DMS53 (cell line): Measurements from ENCODE around the gene CCDC88B.

Source experiments
- DNase-seq: peaks from one replicate; lab custom pipeline; 2025; lab: John Stamatoyannopoulos, UW

The CCDC88B gene

GRCh38 chr11:64359712-64360445, 19.9 kb downstream of the CCDC88B start:
- no peak for DNase-seq

- DNase-seq: no peak
Observed at GRCh38 chr11:64360448-64360921, 20.5 kb downstream of the CCDC88B start.

GRCh38 chr11:64361659-64362058, 21.7 kb downstream of the CCDC88B start:
- no peak for DNase-seq

- no peak for DNase-seq
Observed at GRCh38 chr11:64362339-64362738, 22.3 kb downstream of the CCDC88B start.

DNA sequence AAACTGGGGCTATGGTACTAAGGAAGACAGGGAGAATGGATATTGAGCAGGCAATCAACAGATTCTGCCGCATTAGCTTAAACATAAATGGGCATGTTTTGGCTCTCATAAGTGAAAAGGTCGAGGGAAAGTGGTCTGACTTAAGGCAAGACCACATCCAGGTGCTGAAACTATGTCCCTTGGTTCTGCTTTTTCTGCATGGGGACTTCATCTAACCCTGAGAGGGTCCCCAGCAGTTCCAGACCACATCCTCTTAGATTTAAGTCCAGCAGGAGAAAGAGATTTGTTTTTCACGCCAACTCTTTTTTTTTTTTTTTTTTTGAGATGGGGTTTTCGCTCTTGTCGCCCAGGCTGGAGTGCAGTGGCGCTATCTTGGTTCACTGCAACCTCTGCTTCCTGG, 24.4 kb downstream of the CCDC88B start:
- DNase-seq: no peak

GRCh38 chr11:64364911-64365310, 24.9 kb downstream of the CCDC88B start:
- no peak for DNase-seq

GRCh38 chr11:64366751-64367150, 26.7 kb downstream of the CCDC88B start:
- no peak for DNase-seq

DNA sequence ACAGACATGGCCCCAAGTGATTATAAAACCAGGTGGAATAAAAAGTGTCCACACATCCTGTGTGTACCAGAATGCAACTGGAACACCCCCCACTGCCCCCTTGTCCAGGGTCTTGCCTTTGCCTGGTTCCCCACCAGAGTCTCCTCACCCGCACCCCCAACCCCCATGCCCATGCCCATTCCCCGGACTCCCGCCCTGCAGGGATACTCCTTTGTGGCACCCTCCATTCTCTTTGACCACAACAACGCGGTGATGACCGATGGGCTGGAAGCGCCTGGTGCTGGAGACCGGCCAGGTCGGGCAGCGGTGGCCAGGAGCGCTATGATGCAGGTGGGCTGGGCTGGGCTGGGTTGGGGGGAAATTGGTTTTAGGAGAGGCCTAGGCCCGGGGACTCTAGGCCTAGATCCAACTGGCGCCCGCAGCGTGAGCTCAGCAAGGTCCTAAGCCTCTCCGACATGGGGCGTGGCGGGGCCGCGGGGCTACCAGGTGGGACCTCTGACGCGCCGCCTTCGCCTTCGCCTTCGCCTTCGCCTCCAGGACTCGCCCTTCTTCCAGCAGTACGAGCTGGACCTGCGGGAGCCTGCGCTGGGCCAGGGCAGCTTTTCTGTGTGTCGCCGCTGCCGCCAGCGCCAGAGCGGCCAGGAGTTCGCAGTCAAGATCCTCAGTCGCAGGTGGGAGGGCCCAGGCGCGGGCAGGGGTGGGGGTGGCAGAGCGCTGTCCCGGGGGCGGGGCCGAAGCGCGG, 28.1 kb downstream of the CCDC88B start:
- no peak for DNase-seq

DNA sequence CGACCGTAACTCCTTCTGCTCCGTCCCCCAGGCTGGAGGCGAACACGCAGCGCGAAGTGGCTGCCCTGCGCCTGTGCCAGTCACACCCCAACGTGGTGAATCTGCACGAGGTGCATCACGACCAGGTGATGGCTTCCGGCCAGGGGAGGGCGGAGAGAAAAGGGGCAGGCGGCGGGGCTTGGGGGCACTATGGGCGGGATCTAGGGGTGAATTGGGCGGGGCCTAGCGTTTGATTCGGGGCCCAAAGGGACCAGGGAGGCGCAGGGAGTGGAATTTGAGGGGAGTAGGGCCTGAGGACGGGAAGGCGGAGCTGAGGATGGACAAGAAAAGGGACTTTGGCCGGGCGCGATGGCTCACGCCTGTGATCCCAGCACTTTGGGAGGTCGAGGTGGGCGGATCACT, 28.7 kb downstream of the CCDC88B start:
- DNase-seq: no peak

DNA sequence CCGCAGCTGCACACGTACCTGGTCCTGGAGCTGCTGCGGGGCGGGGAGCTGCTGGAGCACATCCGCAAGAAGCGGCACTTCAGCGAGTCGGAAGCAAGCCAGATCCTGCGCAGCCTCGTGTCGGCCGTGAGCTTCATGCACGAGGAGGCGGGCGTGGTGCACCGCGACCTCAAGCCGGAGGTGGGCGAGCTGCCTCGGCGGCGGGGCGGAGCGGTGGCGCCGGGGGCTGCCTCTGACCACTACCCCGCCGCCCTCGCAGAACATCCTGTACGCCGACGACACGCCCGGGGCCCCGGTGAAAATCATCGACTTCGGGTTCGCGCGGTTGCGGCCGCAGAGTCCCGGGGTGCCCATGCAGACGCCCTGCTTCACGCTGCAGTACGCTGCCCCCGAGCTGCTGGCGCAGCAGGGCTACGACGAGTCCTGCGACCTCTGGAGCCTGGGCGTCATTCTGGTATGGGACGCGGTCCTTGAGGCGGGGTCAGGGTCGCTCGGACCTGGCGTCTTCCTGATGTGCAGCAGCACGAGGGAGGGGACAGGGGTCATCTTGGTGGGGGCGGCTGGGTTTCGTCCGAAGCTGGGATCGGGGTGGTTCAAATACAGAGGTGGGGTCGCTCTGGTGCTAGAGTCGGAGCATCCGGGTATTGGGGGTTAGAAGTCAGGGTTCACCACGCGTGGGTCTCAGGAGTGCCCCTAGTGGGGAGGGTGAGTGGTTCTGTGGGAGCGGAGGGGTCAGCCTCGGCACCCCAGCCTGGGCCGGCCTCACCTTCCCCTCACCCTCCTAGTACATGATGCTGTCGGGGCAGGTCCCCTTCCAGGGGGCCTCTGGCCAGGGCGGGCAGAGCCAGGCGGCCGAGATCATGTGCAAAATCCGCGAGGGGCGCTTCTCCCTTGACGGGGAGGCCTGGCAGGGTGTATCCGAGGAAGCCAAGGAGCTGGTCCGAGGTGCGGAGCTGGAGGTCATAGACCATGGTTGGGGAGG, 29.7 kb downstream of the CCDC88B start:
- DNase-seq: no peak

DNA sequence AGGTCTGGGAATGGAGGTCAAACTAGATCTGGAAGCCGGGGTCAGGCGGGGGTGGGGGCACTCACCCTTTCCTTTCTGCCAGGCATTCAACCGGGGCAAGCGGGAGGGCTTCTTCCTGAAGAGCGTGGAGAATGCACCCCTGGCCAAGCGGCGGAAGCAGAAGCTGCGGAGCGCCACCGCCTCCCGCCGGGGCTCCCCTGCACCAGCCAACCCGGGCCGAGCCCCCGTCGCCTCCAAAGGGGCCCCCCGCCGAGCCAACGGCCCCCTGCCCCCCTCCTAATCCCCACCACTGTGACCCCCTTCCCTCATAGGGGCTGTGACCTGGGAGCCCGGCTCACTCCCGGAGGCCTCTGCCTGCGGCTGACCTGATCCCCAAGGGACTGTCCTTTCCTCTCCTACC, 31.2 kb downstream of the CCDC88B start:
- DNase-seq: no peak

DNA sequence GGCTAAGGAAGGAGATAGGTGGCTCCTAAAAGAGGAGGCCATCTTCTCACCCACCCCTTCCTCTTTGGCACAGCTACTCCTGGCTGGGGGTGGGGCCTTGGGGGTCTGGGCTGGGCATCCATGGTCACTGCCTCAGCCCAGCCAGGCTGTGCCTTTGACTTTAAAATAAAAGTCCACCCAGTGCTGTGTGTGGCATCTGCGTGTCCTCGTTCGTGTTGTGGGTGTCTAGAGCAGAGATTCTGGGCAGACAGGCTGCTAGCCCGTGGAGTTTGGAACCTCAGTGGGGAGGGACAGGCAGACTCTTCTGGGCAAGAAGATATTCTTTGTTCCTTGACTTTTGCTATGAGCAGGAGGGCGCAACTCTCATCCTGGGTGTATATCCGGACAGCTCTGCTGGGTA, 32.0 kb downstream of the CCDC88B start:
- DNase-seq: peak; percentile 52

GRCh38 chr11:64372802-64373597, 33.0 kb downstream of the CCDC88B start:
- peak; percentile 97 for DNase-seq

GRCh38 chr11:64373598-64373974, 33.6 kb downstream of the CCDC88B start:
- no peak for DNase-seq

DNA sequence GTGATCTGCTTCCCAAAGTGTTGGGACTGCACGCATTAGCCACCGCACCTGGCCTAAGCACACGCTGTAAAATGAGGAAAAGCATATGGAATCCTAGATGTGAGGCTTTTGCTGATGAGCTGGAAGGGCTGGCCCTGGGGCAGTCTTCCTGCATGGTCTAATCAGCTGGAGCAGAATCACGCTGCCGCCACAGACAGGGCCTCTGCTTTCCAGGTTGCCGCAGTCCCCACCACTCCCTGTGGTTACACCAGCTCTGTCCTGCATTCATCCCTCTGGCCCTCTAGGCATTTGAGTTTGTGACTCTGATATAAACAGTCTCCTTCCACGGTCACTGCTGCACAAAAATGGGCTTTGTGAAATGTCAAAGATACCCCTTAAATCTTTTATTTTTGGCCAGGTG, 36.1 kb downstream of the CCDC88B start:
- no peak for DNase-seq

DNA sequence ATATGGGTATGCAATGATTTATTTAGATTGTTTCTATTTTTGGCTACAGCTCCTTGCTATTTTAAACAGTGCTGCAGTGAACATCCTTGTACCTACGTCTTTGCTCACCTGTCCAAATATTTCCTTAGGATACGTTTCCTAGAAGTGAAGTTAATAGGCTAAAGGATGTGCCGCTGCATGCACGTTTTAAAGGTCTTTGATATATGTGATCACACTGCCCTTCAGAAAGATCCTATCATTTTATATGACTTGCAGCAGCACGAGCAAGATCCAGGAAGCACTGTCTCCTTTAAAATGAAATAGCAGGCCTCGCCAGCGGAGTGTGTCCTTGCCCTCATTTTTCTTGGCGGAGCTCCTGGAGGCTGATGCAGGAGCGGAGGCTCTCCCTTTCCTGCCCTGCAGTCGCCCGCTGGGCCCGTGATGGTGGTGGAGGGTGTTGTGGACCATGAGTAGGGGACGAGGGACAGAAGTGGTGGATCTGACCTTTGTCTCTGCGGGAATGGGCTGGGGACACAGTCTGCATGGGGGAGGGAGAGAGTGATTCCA, 38.4 kb downstream of the CCDC88B start:
- peak; percentile 34 for DNase-seq

GRCh38 chr11:64379160-64379559, 39.2 kb downstream of the CCDC88B start:
- no peak for DNase-seq

GRCh38 chr11:64379817-64380709, 40.1 kb downstream of the CCDC88B start:
- DNase-seq: no peak

DNA sequence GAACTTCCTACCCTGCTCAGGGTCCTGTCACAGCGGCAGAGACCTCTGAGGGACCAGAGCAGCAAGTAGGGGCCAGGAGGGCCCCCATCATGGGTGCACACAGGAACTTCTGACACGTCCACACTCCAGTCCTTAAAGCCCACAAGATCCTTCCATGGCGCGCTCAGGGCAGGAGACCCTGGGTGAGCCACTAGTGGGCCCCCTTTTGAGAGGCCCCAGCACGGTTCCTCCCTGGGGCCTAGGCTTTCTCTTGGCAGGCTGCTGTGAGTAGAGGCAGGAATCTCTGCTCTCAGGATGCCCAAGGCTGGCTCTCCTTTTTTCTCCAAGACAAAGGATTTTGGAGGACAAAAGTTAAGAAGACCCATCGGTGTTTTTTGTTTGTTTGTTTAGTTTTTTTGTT, 41.3 kb downstream of the CCDC88B start:
- DNase-seq: no peak

- no peak for DNase-seq
Observed at GRCh38 chr11:64382047-64382446, 42.0 kb downstream of the CCDC88B start.
